Neural progenitor cell (in vitro differentiated cells): Measurements from ENCODE around the gene GPI. TPM values are rescaled to one million over a fixed set of nuclear protein-coding genes. Genes with fewer than 3 reads are reported as not detected.
A peak's percentile ranks its signal among the peaks of the same experiment; 100 is the strongest.

Experiments
- DNase-seq: peaks from one replicate; pipeline ENCODE4 v3.0.0-alpha.2; 2016; ENCODE audit warnings: low spot score
- H2AFZ ChIP-seq: fragments of 200-600 bp; sonication (generic); replicated peaks from 2 replicates; pipeline ENCODE4 v1.6.1; 2016; ENCODE audit warnings: antibody characterized with exemption
- H3F3A ChIP-seq: fragments of 200-600 bp; sonication (generic); 2 replicates; pipeline ENCODE4 v1.6.1; 2016; ENCODE audit warnings: antibody characterized with exemption, low read depth
- H3K27ac ChIP-seq: fragments of 200-600 bp; sonication (generic); 2 replicates; pipeline ENCODE4 v1.5.1; 2016; ENCODE audit warnings: mild to moderate bottlenecking
- H3K27me3 ChIP-seq: fragments of 200-600 bp; sonication (generic); 2 replicates; pipeline ENCODE4 v1.6.1; 2016; ENCODE audit warnings: mild to moderate bottlenecking, moderate library complexity
- H3K36me3 ChIP-seq: fragments of 200-600 bp; sonication (generic); 2 replicates; pipeline ENCODE4 v1.5.1; 2016
- H3K4me1 ChIP-seq: fragments of 200-600 bp; sonication (generic); 2 replicates; pipeline ENCODE4 v1.6.1; 2016; ENCODE audit warnings: mixed run types
- H3K4me2 ChIP-seq: fragments of 200-600 bp; sonication (generic); 2 replicates; pipeline ENCODE4 v1.6.1; 2016
- H3K4me3 ChIP-seq: fragments of 200-600 bp; sonication (generic); 2 replicates; pipeline ENCODE4 v1.5.1; 2016
- H3K79me2 ChIP-seq: fragments of 200-600 bp; sonication (generic); 2 replicates; pipeline ENCODE4 v1.6.1; 2016; ENCODE audit warnings: low read depth
- H3K9ac ChIP-seq: fragments of 200-600 bp; sonication (generic); 2 replicates; pipeline ENCODE4 v1.6.1; 2016
- H3K9me3 ChIP-seq: fragments of 200-600 bp; sonication (generic); 2 replicates; pipeline ENCODE4 v1.5.1; 2016; ENCODE audit warnings: low read depth
- H4K20me1 ChIP-seq: fragments of 200-600 bp; sonication (generic); 2 replicates; pipeline ENCODE4 v1.6.1; 2016; ENCODE audit warnings: low read depth
- H3K27ac Mint-ChIP-seq: 3 replicates; pipeline ENCODE4 v1.8.0; 2021; ENCODE audit warnings: mixed read lengths
- H3K27me3 Mint-ChIP-seq: 2 replicates; pipeline ENCODE4 v1.8.0; 2022; ENCODE audit warnings: low read depth, mild to moderate bottlenecking, inconsistent platforms, moderate library complexity, mixed read lengths; ENCODE audit not compliant: insufficient read depth
- H3K36me3 Mint-ChIP-seq: 3 replicates; pipeline ENCODE4 v1.8.0; 2021; ENCODE audit warnings: mixed read lengths
- H3K4me1 Mint-ChIP-seq: 3 replicates; pipeline ENCODE4 v1.8.0; 2021; ENCODE audit warnings: mixed read lengths
- H3K4me3 Mint-ChIP-seq: 3 replicates; pipeline ENCODE4 v1.8.0; 2021; ENCODE audit warnings: mild to moderate bottlenecking, moderate library complexity, mixed read lengths
- H3K9me3 Mint-ChIP-seq: 3 replicates; pipeline ENCODE4 v1.8.0; 2020; ENCODE audit warnings: mixed read lengths
- EZH2 ChIP-seq: fragments of 200-600 bp; sonication (generic); IDR thresholded peaks from 2 replicates; pipeline ENCODE4 v1.6.1; 2017; ENCODE audit warnings: antibody characterized with exemption, mild to moderate bottlenecking, moderate library complexity
- EZH2phosphoT487 ChIP-seq: fragments of 200-600 bp; sonication (generic); IDR thresholded peaks from 2 replicates; pipeline ENCODE4 v1.6.1; 2017; ENCODE audit warnings: antibody characterized with exemption
- total RNA-seq: library from RNA; depleted of rRNA; stranded (reverse); fragments of >200 nt; gene quantifications from 2 replicates; pipeline ENCODE4 v1.2.3, GENCODE V29; 2015; ENCODE audit warnings: low replicate concordance
- TF ChIP-seq, protein P1 (sequence below): fragments of 200-600 bp; sonication (generic); IDR thresholded peaks from 2 replicates; pipeline ENCODE4 v1.5.1; 2017; ENCODE audit warnings: antibody characterized with exemption, mild to moderate bottlenecking

Gene GPI
- total RNA-seq, 1 donor from 2014 or later, result 109 TPM

DNA sequence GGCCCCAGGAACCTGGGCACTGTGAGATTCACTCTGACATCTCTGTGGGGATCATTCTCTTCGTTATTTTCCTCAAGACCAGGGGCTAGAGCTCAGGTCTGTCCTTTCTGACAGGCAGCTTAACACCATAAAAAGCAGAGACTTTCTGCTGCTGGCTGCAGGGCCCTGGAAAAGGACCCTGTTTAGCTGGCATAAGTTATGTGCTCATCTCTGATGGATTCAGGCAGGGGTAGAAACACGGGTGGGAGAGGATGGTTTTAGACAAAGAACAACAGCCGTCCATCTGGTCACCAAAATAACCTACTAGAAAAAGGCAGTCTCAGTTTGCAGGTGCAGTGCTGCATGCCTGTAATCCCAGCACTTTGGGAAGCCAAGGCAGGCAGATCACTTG is 2.3 kb upstream of the GPI start:
- no peak overlapping the region for H3K9ac ChIP-seq
- peaks cover 19% of the 10 kb centered on the region for H3K79me2 ChIP-seq
- Mint-ChIP-seq H3K4me1 (peaks cover 47% of the 10 kb centered on the region), H3K27ac (peak overlapping the region; percentile 87), H3K4me3 (peak overlapping the region; percentile 60), H3K9me3 (no peaks in the 10 kb centered on the region), H3K27me3 (peaks cover 10% of the 10 kb centered on the region), H3K36me3 (peaks cover 12% of the 10 kb centered on the region)
- H3F3A ChIP-seq, result peaks cover 49% of the 10 kb centered on the region
- H3K4me3 ChIP-seq, result no peak overlapping the region
- no peaks in the 10 kb centered on the region for H3K9me3 ChIP-seq
- TF ChIP-seq, protein P1, sequence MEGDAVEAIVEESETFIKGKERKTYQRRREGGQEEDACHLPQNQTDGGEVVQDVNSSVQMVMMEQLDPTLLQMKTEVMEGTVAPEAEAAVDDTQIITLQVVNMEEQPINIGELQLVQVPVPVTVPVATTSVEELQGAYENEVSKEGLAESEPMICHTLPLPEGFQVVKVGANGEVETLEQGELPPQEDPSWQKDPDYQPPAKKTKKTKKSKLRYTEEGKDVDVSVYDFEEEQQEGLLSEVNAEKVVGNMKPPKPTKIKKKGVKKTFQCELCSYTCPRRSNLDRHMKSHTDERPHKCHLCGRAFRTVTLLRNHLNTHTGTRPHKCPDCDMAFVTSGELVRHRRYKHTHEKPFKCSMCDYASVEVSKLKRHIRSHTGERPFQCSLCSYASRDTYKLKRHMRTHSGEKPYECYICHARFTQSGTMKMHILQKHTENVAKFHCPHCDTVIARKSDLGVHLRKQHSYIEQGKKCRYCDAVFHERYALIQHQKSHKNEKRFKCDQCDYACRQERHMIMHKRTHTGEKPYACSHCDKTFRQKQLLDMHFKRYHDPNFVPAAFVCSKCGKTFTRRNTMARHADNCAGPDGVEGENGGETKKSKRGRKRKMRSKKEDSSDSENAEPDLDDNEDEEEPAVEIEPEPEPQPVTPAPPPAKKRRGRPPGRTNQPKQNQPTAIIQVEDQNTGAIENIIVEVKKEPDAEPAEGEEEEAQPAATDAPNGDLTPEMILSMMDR, result no peak
- TF ChIP-seq EZH2phosphoT487, result no peak
- no peak for TF ChIP-seq EZH2
- H3K4me2 ChIP-seq, result peak overlapping the region; percentile 13
- peaks cover 14% of the 10 kb centered on the region for H4K20me1 ChIP-seq
- H2AFZ ChIP-seq, result no peak overlapping the region
- no peaks in the 10 kb centered on the region for H3K27me3 ChIP-seq
- H3K4me1 ChIP-seq, result peaks cover 19% of the 10 kb centered on the region
- no peak for DNase-seq
- peaks cover 4% of the 10 kb centered on the region for H3K36me3 ChIP-seq
- no peak overlapping the region for H3K27ac ChIP-seq

DNA sequence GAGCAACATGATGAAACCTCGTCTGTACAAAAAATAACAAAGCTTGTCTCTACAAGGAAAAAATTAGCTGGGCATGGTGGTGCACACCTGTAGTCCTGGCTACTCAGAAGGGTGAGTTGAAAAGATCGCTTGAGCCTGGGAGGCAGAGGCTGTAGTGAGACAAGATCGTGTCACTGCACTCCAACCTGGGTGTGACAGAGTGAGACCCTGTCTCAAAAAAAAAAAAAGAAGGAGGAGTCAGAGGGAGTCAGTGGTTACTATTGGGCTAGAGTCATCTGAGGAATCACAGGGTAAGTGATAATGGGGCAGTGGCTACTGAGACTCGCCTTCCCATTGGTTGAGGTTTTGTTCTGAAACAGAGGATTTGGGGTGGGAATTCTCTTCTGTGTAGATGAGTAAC is 1.9 kb upstream of the GPI start:
- H3K36me3 Mint-ChIP-seq, result peaks cover 13% of the 10 kb centered on the region
- peaks cover 14% of the 10 kb centered on the region for H4K20me1 ChIP-seq
- peaks cover 19% of the 10 kb centered on the region for H3K4me1 ChIP-seq
- H3K79me2 ChIP-seq, result peaks cover 19% of the 10 kb centered on the region
- peak overlapping the region; percentile 13 for H3K4me2 ChIP-seq
- H3K9me3 ChIP-seq, result no peaks in the 10 kb centered on the region
- H3K27ac ChIP-seq, result no peak overlapping the region
- H3K4me3 Mint-ChIP-seq, result peak overlapping the region; percentile 60
- H2AFZ ChIP-seq, result no peak overlapping the region
- no peaks in the 10 kb centered on the region for H3K27me3 ChIP-seq
- H3K27me3 Mint-ChIP-seq, result peaks cover 10% of the 10 kb centered on the region
- peak overlapping the region; percentile 87 for H3K27ac Mint-ChIP-seq
- peak; percentile 52 for DNase-seq
- H3K4me1 Mint-ChIP-seq, result peaks cover 44% of the 10 kb centered on the region
- H3K4me3 ChIP-seq, result no peak overlapping the region
- no peaks in the 10 kb centered on the region for H3K9me3 Mint-ChIP-seq
- H3F3A ChIP-seq, result peaks cover 49% of the 10 kb centered on the region
- TF ChIP-seq, protein P1, result no peak
- TF ChIP-seq EZH2phosphoT487 (no peak), EZH2 (no peak)
- H3K9ac ChIP-seq, result no peak overlapping the region
- H3K36me3 ChIP-seq, result peaks cover 4% of the 10 kb centered on the region

DNA sequence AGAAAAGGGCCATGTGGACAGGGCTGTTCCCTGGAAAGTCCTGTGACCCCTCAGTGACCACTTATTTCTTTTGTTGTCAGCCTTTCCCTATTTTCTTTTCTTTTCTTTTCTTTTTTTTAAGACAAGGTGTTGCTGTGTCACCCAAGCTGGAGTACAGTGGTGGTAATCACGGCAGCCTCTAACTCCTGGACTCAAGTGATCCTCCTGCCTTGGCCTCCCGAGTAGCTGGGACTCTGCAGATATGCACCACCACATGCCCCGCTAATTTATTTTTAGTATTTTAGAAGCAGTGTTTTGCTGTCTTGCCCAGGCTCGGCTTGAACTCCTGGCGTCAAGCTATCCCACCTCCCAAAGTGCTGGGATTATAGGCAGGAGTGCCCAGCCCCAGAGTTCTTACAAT is 1.1 kb upstream of the GPI start:
- Histone ChIP-seq H3F3A (peaks cover 42% of the 10 kb centered on the region), H3K4me2 (no peak overlapping the region), H3K4me1 (peaks cover 14% of the 10 kb centered on the region), H3K4me3 (no peak overlapping the region), H3K27ac (no peak overlapping the region), H3K9ac (no peak overlapping the region), H3K79me2 (peaks cover 19% of the 10 kb centered on the region), H3K27me3 (no peaks in the 10 kb centered on the region), H3K9me3 (no peaks in the 10 kb centered on the region), H3K36me3 (peaks cover 4% of the 10 kb centered on the region), H2AFZ (no peak overlapping the region), H4K20me1 (peaks cover 14% of the 10 kb centered on the region)
- peaks cover 14% of the 10 kb centered on the region for H3K36me3 Mint-ChIP-seq
- TF ChIP-seq EZH2phosphoT487 (no peak), EZH2 (no peak)
- TF ChIP-seq, protein P1, result no peak
- no peaks in the 10 kb centered on the region for H3K9me3 Mint-ChIP-seq
- H3K4me3 Mint-ChIP-seq, result peak overlapping the region; percentile 93
- H3K4me1 Mint-ChIP-seq, result peaks cover 37% of the 10 kb centered on the region
- DNase-seq, result no peak
- H3K27ac Mint-ChIP-seq, result no peak overlapping the region
- peaks cover 12% of the 10 kb centered on the region for H3K27me3 Mint-ChIP-seq
